GM20000 (cell line): Measurements from ENCODE around the gene LUZP2.

ENCODE experiments used
- DNase-seq: peaks from one replicate; pipeline ENCODE4 v3.0.0; 2012; ENCODE audit warnings: low spot score
- TF ChIP-seq, protein P1 (sequence below): IDR thresholded peaks from 2 replicates; pipeline ENCODE4 v1.5.1; 2012; ENCODE audit warnings: mild to moderate bottlenecking, control low read depth; ENCODE audit errors: extremely low read depth, missing control alignments

Gene LUZP2

DNA sequence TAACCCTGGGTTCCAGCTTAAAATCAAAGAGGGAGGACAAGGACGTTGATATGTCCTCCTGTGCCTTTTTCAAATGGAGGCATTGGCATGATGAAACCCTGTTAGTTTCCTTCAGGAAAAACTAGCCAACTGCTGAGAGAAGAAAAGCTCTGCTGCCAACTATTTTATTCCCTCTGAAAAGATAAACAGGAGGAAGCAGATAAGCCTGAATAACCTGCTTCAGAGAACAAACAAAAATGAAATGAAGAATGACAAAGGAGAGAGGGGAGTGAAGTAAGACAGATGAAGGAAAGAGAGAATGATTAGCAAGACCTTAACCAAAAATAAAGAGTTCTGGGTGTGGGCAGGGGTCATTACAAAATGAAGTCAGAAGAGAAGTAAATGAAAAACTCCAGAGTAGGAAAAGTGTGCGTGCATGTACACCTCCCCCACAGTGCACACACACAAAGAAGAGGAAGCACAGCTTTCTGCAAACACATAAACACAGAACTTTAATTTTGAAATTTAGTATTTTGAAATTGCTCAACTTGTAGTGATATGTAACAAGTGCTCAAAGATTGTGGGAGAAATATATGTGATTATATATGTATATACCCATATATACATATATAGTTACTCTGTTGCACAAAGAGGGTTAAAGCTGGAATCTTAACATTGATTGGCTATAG is 332.2 kb downstream of the LUZP2 start:
- DNase-seq, result no peak
- TF ChIP-seq, protein P1, sequence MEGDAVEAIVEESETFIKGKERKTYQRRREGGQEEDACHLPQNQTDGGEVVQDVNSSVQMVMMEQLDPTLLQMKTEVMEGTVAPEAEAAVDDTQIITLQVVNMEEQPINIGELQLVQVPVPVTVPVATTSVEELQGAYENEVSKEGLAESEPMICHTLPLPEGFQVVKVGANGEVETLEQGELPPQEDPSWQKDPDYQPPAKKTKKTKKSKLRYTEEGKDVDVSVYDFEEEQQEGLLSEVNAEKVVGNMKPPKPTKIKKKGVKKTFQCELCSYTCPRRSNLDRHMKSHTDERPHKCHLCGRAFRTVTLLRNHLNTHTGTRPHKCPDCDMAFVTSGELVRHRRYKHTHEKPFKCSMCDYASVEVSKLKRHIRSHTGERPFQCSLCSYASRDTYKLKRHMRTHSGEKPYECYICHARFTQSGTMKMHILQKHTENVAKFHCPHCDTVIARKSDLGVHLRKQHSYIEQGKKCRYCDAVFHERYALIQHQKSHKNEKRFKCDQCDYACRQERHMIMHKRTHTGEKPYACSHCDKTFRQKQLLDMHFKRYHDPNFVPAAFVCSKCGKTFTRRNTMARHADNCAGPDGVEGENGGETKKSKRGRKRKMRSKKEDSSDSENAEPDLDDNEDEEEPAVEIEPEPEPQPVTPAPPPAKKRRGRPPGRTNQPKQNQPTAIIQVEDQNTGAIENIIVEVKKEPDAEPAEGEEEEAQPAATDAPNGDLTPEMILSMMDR, result no peak

DNA sequence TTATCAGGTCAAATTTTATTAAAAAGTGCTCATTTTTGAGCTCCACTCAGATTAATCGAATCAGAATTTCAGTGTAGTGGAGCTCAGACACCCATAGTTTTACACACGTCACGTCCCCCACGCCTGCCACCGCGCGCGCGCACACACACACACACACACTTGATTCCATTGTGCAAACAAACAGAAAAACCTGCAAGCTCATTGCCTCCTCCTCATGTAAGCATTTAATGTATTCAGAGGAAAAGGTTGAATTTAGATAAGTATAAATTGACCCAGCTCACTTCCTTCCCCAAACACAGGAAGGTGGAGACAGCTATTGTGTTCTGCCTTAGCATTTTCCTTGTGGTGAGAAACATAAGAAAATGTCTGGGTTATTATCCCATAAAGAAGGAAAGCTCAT is 336.7 kb downstream of the LUZP2 start:
- TF ChIP-seq, protein P1, result no peak
- DNase-seq, result no peak

DNA sequence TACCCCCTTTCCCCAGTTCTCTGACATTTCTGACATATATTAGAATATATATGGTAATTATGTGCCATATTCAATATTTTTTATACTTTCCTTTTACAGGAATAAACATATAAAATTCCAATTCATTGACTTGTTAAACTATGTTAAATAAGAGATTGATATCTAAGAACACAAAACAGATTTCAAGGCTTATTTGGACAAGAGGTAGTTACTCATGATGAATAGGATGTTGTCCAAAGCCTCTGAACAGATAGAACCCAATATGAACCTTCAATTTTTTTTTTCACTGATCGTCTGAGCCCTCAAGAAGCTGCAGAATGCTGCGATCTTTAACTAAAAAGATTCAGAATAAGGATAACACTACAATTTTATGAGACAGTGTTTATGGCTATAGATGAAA is 340.3 kb downstream of the LUZP2 start:
- TF ChIP-seq, protein P1, result no peak
- DNase-seq, result no peak

DNA sequence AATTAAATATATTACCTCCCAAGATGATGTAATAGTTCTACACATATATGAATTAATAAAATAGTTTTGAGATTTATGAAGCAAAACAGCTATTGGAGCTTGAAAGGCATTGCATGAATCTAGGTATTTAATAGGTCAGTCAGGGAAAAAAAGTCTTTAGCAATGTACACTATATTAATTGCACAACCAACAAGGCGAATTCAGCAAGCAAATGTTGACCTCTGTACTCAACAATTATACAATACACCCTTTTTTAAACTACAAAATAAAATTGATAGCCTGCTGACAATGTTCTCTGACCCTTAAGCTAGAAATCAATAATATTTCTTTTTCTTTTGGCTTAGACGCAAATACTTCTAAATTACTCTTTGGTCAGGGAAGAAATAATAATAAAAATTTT is 345.5 kb downstream of the LUZP2 start:
- DNase-seq, result no peak
- TF ChIP-seq, protein P1, result no peak

DNA sequence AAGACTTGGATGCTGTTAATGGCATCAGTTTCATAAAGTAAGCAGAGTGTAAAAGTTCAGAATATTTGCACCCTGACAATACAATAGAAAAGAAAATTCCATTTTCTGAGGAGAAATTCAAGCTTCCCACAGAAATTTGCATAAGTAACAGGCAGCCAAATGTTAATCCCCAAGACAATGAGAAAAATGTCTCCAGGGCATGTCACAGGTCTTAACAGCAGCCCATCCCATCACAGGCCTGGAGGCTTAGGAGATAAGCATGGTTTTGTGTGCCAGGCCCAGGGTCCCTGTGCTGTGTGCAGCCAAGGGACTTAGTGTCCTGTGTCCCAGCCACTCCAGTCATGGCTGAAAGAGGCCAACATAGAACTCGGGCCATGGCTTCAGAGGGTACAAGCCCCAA is 347.6 kb downstream of the LUZP2 start:
- no peak for DNase-seq
- TF ChIP-seq, protein P1, result no peak

DNA sequence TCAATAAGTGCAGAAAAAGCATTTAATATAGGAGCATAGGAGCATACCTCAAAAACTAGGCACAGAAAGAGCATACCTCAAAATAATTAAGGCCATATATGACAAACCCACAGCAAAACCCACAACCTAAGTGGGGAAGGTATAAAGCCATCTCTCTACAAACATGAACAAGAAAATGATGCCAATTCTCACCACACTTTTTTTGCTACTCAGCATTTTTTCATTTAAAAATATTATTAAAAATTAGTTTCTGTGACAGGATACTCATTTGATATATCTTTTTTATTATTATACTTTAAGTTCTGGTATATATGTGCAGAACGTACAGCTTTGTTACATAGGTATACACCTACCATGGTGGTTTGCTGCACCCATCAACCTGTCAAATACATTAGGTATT is 352.0 kb downstream of the LUZP2 start:
- TF ChIP-seq, protein P1, result no peak
- no peak for DNase-seq

DNA sequence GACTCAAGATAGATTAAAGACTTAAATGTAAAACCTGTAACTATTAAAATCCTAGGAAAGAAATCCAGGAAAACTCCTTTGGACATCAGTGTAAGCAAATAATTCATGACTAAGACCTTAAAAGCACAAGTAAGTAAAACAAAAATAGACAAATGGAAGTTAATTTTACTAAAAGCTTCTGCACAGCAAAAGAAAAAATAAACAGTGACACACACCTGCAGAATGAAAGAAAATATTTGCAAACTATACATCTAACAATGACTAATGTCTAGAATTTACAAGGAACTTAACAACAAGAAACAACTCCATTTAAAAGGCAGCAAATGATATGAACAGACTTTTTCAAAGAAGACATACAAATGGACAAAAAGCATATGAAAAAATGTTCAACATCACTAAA is 359.1 kb downstream of the LUZP2 start:
- TF ChIP-seq, protein P1, result no peak
- no peak for DNase-seq
